Ovary (tissue), 3 donors: ENCODE results near the gene MGST2.

ENCODE experiments used
- CTCF ChIP-seq, 3 donors: fragments of 450-650 bp in 2 of 3; fragments of 200-600 bp in 1 of 3; IDR thresholded peaks; one replicate each; pipeline versions ENCODE4 v1.5.1 to v1.8.0; 2016 to 2022; ENCODE audit warnings: antibody characterized with exemption in 3 of 3, mild to moderate bottlenecking in 1 of 3
- EP300 ChIP-seq: sonication (generic); formaldehyde crosslinking; IDR thresholded peaks from one replicate; pipeline ENCODE4 v1.6.1; 2017; ENCODE audit warnings: antibody characterized with exemption
- POLR2A ChIP-seq: fragments of 450-650 bp; IDR thresholded peaks from one replicate; pipeline ENCODE4 v1.6.1; 2017; ENCODE audit warnings: antibody characterized with exemption, mild to moderate bottlenecking, moderate library complexity
- donor health status: DM: no; HTN: no; CAD: no.

DNA sequence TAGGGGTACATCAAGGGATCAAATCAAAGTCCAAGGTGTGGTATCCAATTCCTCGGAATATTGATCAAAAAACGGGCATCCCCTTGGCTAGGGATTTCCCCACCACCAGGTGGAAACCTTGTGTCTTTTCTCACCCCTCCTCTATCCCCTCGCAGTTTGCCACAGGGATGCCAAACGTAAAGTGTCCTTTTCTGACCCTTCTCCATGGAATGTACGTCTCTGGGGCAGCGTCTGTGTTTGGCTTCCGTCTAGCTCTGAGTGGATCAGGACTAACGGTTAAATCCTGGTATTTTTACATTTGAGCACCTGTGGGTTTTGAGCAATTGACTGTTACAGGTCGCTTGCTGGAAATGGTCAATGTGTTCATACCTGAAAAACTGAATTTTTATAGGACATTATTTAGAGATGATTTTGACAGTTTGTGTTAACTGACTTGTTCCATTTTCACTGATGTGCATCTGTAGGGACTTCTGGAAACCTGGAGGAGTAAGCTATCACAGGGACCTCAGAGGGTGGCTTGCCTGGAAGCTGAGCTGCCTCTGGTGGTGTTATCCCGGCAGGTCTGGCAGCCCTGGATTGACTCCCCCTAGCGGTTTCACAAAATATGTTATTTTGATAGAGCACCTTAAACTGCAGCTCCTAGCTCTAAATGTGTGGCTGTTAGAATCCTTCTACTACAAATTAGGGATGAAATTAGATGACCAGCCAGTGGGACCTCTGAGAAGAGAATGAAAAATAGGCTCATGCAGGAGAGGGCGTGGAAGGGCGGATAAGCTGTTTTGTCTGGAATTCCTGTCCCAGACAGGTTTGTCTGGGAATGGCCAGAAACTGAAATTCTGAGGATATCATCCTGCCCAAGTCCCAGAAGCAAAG lies 8.8 kb upstream of the MGST2 start:
- TF ChIP-seq CTCF (IDR thresholded peaks at IDR 0.05), result peak; percentile 71 to 74 (median 71)
- no peak for TF ChIP-seq POLR2A
- no peak for TF ChIP-seq EP300
